Stimulated activated CD8-positive, alpha-beta memory T cell treated with anti-CD3 and anti-CD28 coated beads, Interleukin-7, amount 100 ng/mL, for 1 hour (primary cell): Measurements from ENCODE around the gene PTTG1IP.
A peak's percentile ranks its signal among the peaks of the same experiment; 100 is the strongest.

ENCODE experiments used
- DNase-seq, 2 donors: peaks; one replicate each; pipeline ENCODE4 v3.0.0-alpha.2; 2020; ENCODE audit warnings: low read depth in 2 of 2

Gene PTTG1IP

GRCh38 chr21:44896561-44897286, 23.2 kb upstream of the PTTG1IP start:
- no peak for DNase-seq

- DNase-seq = no peak
These were observed 22.4 kb upstream of the PTTG1IP start for GRCh38 chr21:44895859-44896258.

- no peak for DNase-seq
These were observed 21.3 kb upstream of the PTTG1IP start for GRCh38 chr21:44894687-44895302.

- DNase-seq = no peak
These were observed 20.6 kb upstream of the PTTG1IP start for GRCh38 chr21:44893948-44894656.

- DNase-seq = no peak
These were observed 19.7 kb upstream of the PTTG1IP start for GRCh38 chr21:44893278-44893556.

GRCh38 chr21:44892536-44893277, 19.2 kb upstream of the PTTG1IP start:
- peak; percentile 54 to 68 for DNase-seq

GRCh38 chr21:44892095-44892494, 18.6 kb upstream of the PTTG1IP start:
- no peak for DNase-seq

GRCh38 chr21:44891631-44892031, 18.1 kb upstream of the PTTG1IP start:
- no peak for DNase-seq

GRCh38 chr21:44890961-44891541, 17.6 kb upstream of the PTTG1IP start:
- DNase-seq = no peak

GRCh38 chr21:44890338-44890931, 16.9 kb upstream of the PTTG1IP start:
- DNase-seq = no peak

- DNase-seq = no peak
These were observed 16.3 kb upstream of the PTTG1IP start for GRCh38 chr21:44889625-44890337.

- no peak for DNase-seq
These were observed 15.4 kb upstream of the PTTG1IP start for GRCh38 chr21:44888581-44889550.

- no peak for DNase-seq
These were observed 14.5 kb upstream of the PTTG1IP start for GRCh38 chr21:44887807-44888580.

GRCh38 chr21:44887126-44887806, 13.8 kb upstream of the PTTG1IP start:
- DNase-seq = no peak

GRCh38 chr21:44886113-44887075, 12.9 kb upstream of the PTTG1IP start:
- DNase-seq = no peak

GRCh38 chr21:44885615-44886014, 12.1 kb upstream of the PTTG1IP start:
- no peak for DNase-seq

- DNase-seq = no peak
These were observed 10.6 kb upstream of the PTTG1IP start for GRCh38 chr21:44884097-44884496.
